K562 (cell line): ENCODE measurements around the gene MOB1A. TPM values are rescaled to one million over a fixed set of nuclear protein-coding genes. Genes with fewer than 3 reads are reported as not detected.

Source experiments
- ATF1 ChIP-seq, 2 experiments: fragments of 450-650 bp in 1 of 2; IDR thresholded peaks; 2 replicates each; pipeline ENCODE4 v1.6.1; 2016; ENCODE audit warnings: missing compliant biosample characterization in 1 of 2, missing genetic modification characterization in 1 of 2
- BMI1 ChIP-seq: fragments of 150-350 bp; IDR thresholded peaks from 2 replicates; pipeline ENCODE4 v1.6.1; 2014; ENCODE audit warnings: low read length
- CEBPB ChIP-seq: fragments of 450-650 bp; IDR thresholded peaks from 2 replicates; pipeline ENCODE4 v1.6.1; 2016; ENCODE audit warnings: missing genetic modification characterization, missing compliant biosample characterization
- ETS2 ChIP-seq: IDR thresholded peaks from 2 replicates; pipeline ENCODE4 v1.6.1; 2016; ENCODE audit warnings: borderline replicate concordance, missing genetic modification characterization, mild to moderate bottlenecking, moderate library complexity, missing compliant biosample characterization; ENCODE audit not compliant: poor library complexity, severe bottlenecking
- MAZ ChIP-seq, 2 experiments: fragments of 450-650 bp in 1 of 2; sonication (generic) in 1 of 2; formaldehyde crosslinking; IDR thresholded peaks in 1 of 2; conservative IDR thresholded peaks in 1 of 2; 2 replicates each; pipeline versions ENCODE4 v1.4.0 to v1.5.0; 2020; ENCODE audit warnings: mild to moderate bottlenecking in 1 of 2, missing genetic modification reagents in 1 of 2
- MTA3 ChIP-seq: fragments of 450-650 bp; formaldehyde crosslinking; IDR thresholded peaks from 2 replicates; pipeline ENCODE4 v1.6.1; 2017; ENCODE audit warnings: mild to moderate bottlenecking, borderline replicate concordance
- NCOA1 ChIP-seq: fragments of 450-650 bp; IDR thresholded peaks from 2 replicates; pipeline ENCODE4 v1.6.1; 2016; ENCODE audit warnings: low read depth
- NR2C2 ChIP-seq, 2 experiments: fragments of 200-800 bp in 1 of 2; sonication (Bioruptor generic) in 1 of 2; sonication (generic) in 1 of 2; formaldehyde crosslinking in 1 of 2; IDR thresholded peaks; 2 replicates each; pipeline versions ENCODE4 v1.6.1 to v1.8.0; 2016 to 2022; ENCODE audit warnings: mild to moderate bottlenecking in 1 of 2, missing compliant biosample characterization in 1 of 2, missing genetic modification characterization in 1 of 2, missing genetic modification reagents in 1 of 2
- PML ChIP-seq: IDR thresholded peaks from 2 replicates; pipeline ENCODE4 v1.6.1; 2012; ENCODE audit warnings: low read length, inconsistent platforms
- POLR2A ChIP-seq: fragments of 450-650 bp; conservative IDR thresholded peaks from 2 replicates; pipeline ENCODE4 v1.6.1; 2016
- POLR2AphosphoS5 ChIP-seq: IDR thresholded peaks from 2 replicates; pipeline ENCODE4 v1.6.1; 2011; ENCODE audit warnings: mild to moderate bottlenecking, low read depth, low read length, moderate library complexity; ENCODE audit not compliant: control insufficient read depth, insufficient read depth
- POLR2H ChIP-seq: IDR thresholded peaks from 2 replicates; pipeline ENCODE4 v1.6.1; 2016; ENCODE audit warnings: missing genetic modification characterization, low read depth, mild to moderate bottlenecking, control low read depth, missing compliant biosample characterization, moderate library complexity
- RBM25 ChIP-seq: fragments of 200-400 bp; formaldehyde crosslinking; IDR thresholded peaks from 2 replicates; pipeline ENCODE4 v1.6.1; 2018; ENCODE audit warnings: low read length, low read depth, moderate library complexity; ENCODE audit not compliant: severe bottlenecking
- SETDB1 ChIP-seq: IDR thresholded peaks from one replicate; pipeline ENCODE4 v1.6.1; 2012; ENCODE audit warnings: low read length, control low read depth, inconsistent platforms
- SMC3 ChIP-seq: conservative IDR thresholded peaks from 2 replicates; pipeline ENCODE4 v1.6.1; 2011; ENCODE audit warnings: low read depth, low read length, improper control_type of control experiment; ENCODE audit not compliant: insufficient read depth
- ZNF253 ChIP-seq: fragments of 250-450 bp; sonication (Bioruptor Pico); conservative IDR thresholded peaks from 2 replicates; pipeline ENCODE4 v1.6.1; 2021; ENCODE audit warnings: mild to moderate bottlenecking
- ZNF263 ChIP-seq: sonication (generic); formaldehyde crosslinking; IDR thresholded peaks from 2 replicates; pipeline ENCODE4 v1.8.0; 2022; ENCODE audit warnings: mild to moderate bottlenecking, missing genetic modification reagents, borderline replicate concordance
- polyA plus RNA-seq, 8 experiments: library from polyadenylated mRNA; depleted of rRNA in 4 of 8; stranded (reverse) in 5 of 8; unstranded in 3 of 8; fragments of >200 nt; fragmentation: Nextera tagmentation in 2 of 8; fragmentation: Illumina TruSeq in 1 of 8; extraction: Ambion mirVana in 2 of 8; extraction: Trizol in 1 of 8; gene quantifications; 2 replicates each; pipeline versions ENCODE4 v1.2.1 to v1.2.3, GENCODE V29; 2011 to 2014; ENCODE audit warnings: inconsistent platforms in 1 of 8, missing spikeins in 1 of 8
- total RNA-seq, 7 experiments: library from RNA; depleted of rRNA in 6 of 7; stranded (reverse); fragments of >200 nt in 6 of 7; fragmentation: Illumina TruSeq in 2 of 7; extraction: Trizol in 2 of 7; gene quantifications; 2 replicates each; pipeline versions ENCODE4 v1.2.1 to v1.2.3, GENCODE V29; 2011 to 2021; ENCODE audit warnings: low replicate concordance in 1 of 7
- TF ChIP-seq, protein P1 (sequence below): sonication (generic); formaldehyde crosslinking; IDR thresholded peaks from 2 replicates; pipeline ENCODE4 v1.8.0; 2023; ENCODE audit warnings: missing genetic modification reagents, mild to moderate bottlenecking, borderline replicate concordance
- TF ChIP-seq, protein P2 (sequence below), 2 experiments: fragments of 450-650 bp; conservative IDR thresholded peaks; 2 replicates each; pipeline ENCODE4 v1.6.1; 2017; ENCODE audit warnings: mild to moderate bottlenecking in 2 of 2, moderate library complexity in 2 of 2

MOB1A gene
- total and polyA plus RNA-seq, 9 of the 15 experiments (the other 6 are each of a cell fraction or from before 2014, with no cell fraction given), result 24.8 to 100 (median 60.2) TPM

DNA sequence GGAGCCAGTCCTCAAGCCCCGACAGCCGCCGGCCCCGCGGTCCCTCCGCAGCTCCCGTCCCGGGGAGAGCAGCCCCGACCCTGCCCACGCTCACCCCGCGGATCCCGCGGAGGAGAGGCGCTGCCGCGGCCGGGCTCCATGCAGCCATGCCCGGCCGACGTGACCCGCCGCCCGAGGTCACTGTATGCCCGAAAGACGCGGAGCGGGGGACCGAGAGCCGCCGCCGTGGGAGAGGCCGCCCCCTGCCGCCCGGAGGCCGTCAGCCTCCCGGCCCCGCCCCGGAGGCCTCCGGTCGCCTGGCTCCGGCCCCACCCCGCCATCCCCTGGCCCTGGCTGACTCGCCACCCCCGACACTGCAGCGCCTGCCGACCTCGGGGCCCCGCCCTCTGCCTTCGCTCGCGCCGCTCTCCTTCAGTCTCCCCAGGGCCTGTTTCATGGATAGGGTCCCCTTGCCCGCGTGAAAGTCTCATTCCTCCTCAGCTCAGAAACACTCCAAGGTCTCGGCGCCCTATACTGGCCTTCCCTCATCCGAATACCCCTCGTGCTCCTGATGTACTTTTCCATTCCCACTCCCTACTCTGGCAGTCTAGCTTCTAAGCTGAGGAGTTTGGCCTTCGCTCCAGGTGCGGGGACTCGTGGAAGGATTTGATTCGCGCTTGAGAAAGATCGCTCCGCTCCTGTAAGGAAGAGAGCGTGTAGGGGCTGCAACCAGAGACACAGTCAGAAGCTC is 30.8 kb downstream of the MOB1A start, which contains the start of gene BOLA3 (continued):
- TF ChIP-seq, protein P1, sequence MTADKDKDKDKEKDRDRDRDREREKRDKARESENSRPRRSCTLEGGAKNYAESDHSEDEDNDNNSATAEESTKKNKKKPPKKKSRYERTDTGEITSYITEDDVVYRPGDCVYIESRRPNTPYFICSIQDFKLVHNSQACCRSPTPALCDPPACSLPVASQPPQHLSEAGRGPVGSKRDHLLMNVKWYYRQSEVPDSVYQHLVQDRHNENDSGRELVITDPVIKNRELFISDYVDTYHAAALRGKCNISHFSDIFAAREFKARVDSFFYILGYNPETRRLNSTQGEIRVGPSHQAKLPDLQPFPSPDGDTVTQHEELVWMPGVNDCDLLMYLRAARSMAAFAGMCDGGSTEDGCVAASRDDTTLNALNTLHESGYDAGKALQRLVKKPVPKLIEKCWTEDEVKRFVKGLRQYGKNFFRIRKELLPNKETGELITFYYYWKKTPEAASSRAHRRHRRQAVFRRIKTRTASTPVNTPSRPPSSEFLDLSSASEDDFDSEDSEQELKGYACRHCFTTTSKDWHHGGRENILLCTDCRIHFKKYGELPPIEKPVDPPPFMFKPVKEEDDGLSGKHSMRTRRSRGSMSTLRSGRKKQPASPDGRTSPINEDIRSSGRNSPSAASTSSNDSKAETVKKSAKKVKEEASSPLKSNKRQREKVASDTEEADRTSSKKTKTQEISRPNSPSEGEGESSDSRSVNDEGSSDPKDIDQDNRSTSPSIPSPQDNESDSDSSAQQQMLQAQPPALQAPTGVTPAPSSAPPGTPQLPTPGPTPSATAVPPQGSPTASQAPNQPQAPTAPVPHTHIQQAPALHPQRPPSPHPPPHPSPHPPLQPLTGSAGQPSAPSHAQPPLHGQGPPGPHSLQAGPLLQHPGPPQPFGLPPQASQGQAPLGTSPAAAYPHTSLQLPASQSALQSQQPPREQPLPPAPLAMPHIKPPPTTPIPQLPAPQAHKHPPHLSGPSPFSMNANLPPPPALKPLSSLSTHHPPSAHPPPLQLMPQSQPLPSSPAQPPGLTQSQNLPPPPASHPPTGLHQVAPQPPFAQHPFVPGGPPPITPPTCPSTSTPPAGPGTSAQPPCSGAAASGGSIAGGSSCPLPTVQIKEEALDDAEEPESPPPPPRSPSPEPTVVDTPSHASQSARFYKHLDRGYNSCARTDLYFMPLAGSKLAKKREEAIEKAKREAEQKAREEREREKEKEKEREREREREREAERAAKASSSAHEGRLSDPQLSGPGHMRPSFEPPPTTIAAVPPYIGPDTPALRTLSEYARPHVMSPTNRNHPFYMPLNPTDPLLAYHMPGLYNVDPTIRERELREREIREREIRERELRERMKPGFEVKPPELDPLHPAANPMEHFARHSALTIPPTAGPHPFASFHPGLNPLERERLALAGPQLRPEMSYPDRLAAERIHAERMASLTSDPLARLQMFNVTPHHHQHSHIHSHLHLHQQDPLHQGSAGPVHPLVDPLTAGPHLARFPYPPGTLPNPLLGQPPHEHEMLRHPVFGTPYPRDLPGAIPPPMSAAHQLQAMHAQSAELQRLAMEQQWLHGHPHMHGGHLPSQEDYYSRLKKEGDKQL (CRISPR knock-in tag), result no peak
- no peak for TF ChIP-seq BMI1
- peak; percentile 88 for TF ChIP-seq POLR2A
- TF ChIP-seq MTA3, result 0 out of 2 replicates have a peak, but pooled peaks have one; percentile 57
- TF ChIP-seq POLR2AphosphoS5, result peak; percentile 82
- peak; percentile 51; the same call in 1 of the 2 replicates for TF ChIP-seq POLR2H (tag)
- no peak for TF ChIP-seq NCOA1
- no peak for TF ChIP-seq ATF1 (CRISPR knock-in tag; IDR thresholded peaks at IDR 0.05)
- TF ChIP-seq ATF1 (tag; IDR thresholded peaks at IDR 0.05), result peak; percentile 71
- TF ChIP-seq MAZ (CRISPR knock-in tag; conservative IDR thresholded peaks at IDR 0.05 in 1 of 2, IDR thresholded peaks at IDR 0.05 in 1 of 2), result peak; percentile 92 to 95
- 0 out of 2 replicates have a peak, but pooled peaks have one; percentile 2 for TF ChIP-seq ZNF263
- TF ChIP-seq CEBPB (tag), result no peak
- TF ChIP-seq RBM25, result peak; percentile 66
- TF ChIP-seq, protein P2, sequence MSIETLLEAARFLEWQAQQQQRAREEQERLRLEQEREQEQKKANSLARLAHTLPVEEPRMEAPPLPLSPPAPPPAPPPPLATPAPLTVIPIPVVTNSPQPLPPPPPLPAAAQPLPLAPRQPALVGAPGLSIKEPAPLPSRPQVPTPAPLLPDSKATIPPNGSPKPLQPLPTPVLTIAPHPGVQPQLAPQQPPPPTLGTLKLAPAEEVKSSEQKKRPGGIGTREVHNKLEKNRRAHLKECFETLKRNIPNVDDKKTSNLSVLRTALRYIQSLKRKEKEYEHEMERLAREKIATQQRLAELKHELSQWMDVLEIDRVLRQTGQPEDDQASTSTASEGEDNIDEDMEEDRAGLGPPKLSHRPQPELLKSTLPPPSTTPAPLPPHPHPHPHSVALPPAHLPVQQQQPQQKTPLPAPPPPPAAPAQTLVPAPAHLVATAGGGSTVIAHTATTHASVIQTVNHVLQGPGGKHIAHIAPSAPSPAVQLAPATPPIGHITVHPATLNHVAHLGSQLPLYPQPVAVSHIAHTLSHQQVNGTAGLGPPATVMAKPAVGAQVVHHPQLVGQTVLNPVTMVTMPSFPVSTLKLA (conservative IDR thresholded peaks at IDR 0.05), result peak; percentile 43 to 73; a peak in 3 of 4 replicates
- peak; percentile 33; the same call in 1 of the 2 replicates for TF ChIP-seq SMC3
- TF ChIP-seq NR2C2 (CRISPR knock-in tag; IDR thresholded peaks at IDR 0.05), result peak; percentile 85
- TF ChIP-seq NR2C2 (tag; IDR thresholded peaks at IDR 0.05), result peak; percentile 99
- TF ChIP-seq ETS2 (tag), result no peak
- TF ChIP-seq SETDB1, result no peak
- no peak for TF ChIP-seq ZNF253 (CRISPR knock-in tag)
- TF ChIP-seq PML, result peak; percentile 64; the same call in 1 of the 2 replicates
